ENCODE results near the gene ATF4. TPM values are rescaled to one million over a fixed set of nuclear protein-coding genes. Genes with fewer than 3 reads are reported as not detected.

Gene ATF4
- total and polyA plus RNA-seq, 2 of the 13 experiments (the other 11 are each of a cell fraction or from before 2014, with no cell fraction given), result 486 to 1,297 TPM

GRCh38 chr22:39472570-39473556, 47.5 kb upstream of the ATF4 start:
- no peak for FAIRE-seq
- BruUV-seq (replicated peaks), result no TSS peak
- CTCF ChIA-PET (ENCODE audit: low intra/inter-chr PET ratio, low total read pairs), result no interaction called here
- WGBS (ENCODE audit: low lambda C conversion rate), result 25% methylated on average over 11 of the region's 19 CpGs
- no peaks in the 10 kb centered on the region for H3K9me3 ChIP-seq (ENCODE audit: low read length)
- H3K4me1 ChIP-seq (ENCODE audit: insufficient read depth, low read length), result peaks cover 71% of the 10 kb centered on the region
- H3K4me3 ChIP-seq (replicated peaks in 1 of 3; ENCODE audit: insufficient read depth in 1 of 3, low read depth in 2 of 3, low read length in 3 of 3), result peak overlapping the region in 1 of 3 experiments; percentile 22; a peak in 1 of 6 replicates
- TF ChIP-seq ZNF263 (CRISPR knock-in tag; IDR thresholded peaks at IDR 0.05) (0 out of 2 replicates have a peak, but pooled peaks have one; percentile 16), CHD4 (IDR thresholded peaks at IDR 0.05; ENCODE audit: borderline replicate concordance, low read length) (no peak)
- H3K27me3 ChIP-seq (ENCODE audit: control insufficient read depth in 1 of 2, insufficient read depth in 2 of 2, low read length in 2 of 2), result peaks cover 1 to 21% of the 10 kb centered on the region in 2 experiments; a peak in 3 of 5 replicates
- intact Hi-C loops (cut with micrococcal nuclease; ENCODE audit: unreplicated experiment), result no loop called here
- no peak for ATAC-seq
- no peaks in the 10 kb centered on the region for H3K36me3 ChIP-seq (replicated peaks in 1 of 2; ENCODE audit: control insufficient read depth in 1 of 2, insufficient read depth in 2 of 2, low read length in 2 of 2)
- POLR2A ChIA-PET, result interaction anchor here (0.8 to 1.7 kb wide), 4 partner anchors 21 to 571 kb away, joined by 3 to 6 read pairs (median 4); partner anchors contain the start of gene MIEF1
- H3K4me2 ChIP-seq (ENCODE audit: low read depth, low read length), result peak overlapping the region; percentile 91
- no peak overlapping the region for H3K9ac ChIP-seq (ENCODE audit: insufficient read depth, low read depth, low read length)
- H4K20me1 ChIP-seq (ENCODE audit: insufficient read depth, low read length), result no peaks in the 10 kb centered on the region
- in situ Hi-C loops (cut with HindIII; ENCODE audit: extremely low pct_ligation_motif_present, low pct_unique_long_range_greater_than_20kb), result no loop called here
- H2AFZ ChIP-seq (ENCODE audit: low read length), result no peak overlapping the region
- H3K27ac ChIP-seq (ENCODE audit: extremely low read length, insufficient read depth, low read length), result no peak overlapping the region
- no peaks in the 10 kb centered on the region for H3K79me2 ChIP-seq (ENCODE audit: insufficient read depth, low read length)
- no peak for DNase-seq (ENCODE audit: low spot score)

- Histone ChIP-seq H3K36me3 (replicated peaks in 1 of 2; ENCODE audit: control insufficient read depth in 1 of 2, insufficient read depth in 2 of 2, low read length in 2 of 2) (no peaks in the 10 kb centered on the region), H3K9me3 (ENCODE audit: low read length) (no peaks in the 10 kb centered on the region), H3K79me2 (ENCODE audit: insufficient read depth, low read length) (no peaks in the 10 kb centered on the region), H4K20me1 (ENCODE audit: insufficient read depth, low read length) (no peaks in the 10 kb centered on the region), H3K27ac (ENCODE audit: extremely low read length, insufficient read depth, low read length) (no peak overlapping the region), H3K4me1 (ENCODE audit: insufficient read depth, low read length) (peaks cover 68% of the 10 kb centered on the region), H3K4me3 (replicated peaks in 1 of 3; ENCODE audit: insufficient read depth in 1 of 3, low read depth in 2 of 3, low read length in 3 of 3) (no peak overlapping the region), H3K9ac (ENCODE audit: insufficient read depth, low read depth, low read length) (no peak overlapping the region), H2AFZ (ENCODE audit: low read length) (no peak overlapping the region), H3K4me2 (ENCODE audit: low read depth, low read length) (peak overlapping the region; percentile 32; the same call in 1 of the 2 replicates), H3K27me3 (ENCODE audit: control insufficient read depth in 1 of 2, insufficient read depth in 2 of 2, low read length in 2 of 2) (peaks cover 1 to 12% of the 10 kb centered on the region in 2 experiments; a peak in 3 of 5 replicates)
- TF ChIP-seq ZNF777 (CRISPR knock-in tag; IDR thresholded peaks at IDR 0.05) (no peak), GTF2F1 (IDR thresholded peaks at IDR 0.05; ENCODE audit: low read length) (no peak), SATB2 (CRISPR knock-in tag; IDR thresholded peaks at IDR 0.05) (no peak), KLF13 (CRISPR knock-in tag; IDR thresholded peaks at IDR 0.05) (no peak), GLMP (CRISPR knock-in tag; IDR thresholded peaks at IDR 0.05; ENCODE audit: borderline replicate concordance) (no peak), ZNF558 (CRISPR knock-in tag; IDR thresholded peaks at IDR 0.05; ENCODE audit: borderline replicate concordance) (no peak), HNRNPL (IDR thresholded peaks at IDR 0.05; ENCODE audit: low read depth, low read length) (0 out of 2 replicates have a peak, but pooled peaks have one; percentile 57)
- CTCF ChIA-PET (ENCODE audit: low intra/inter-chr PET ratio, low total read pairs), result no interaction called here
- 0% methylated on average over 3 of the region's 5 CpGs for WGBS (ENCODE audit: low lambda C conversion rate)
- no peak for DNase-seq (ENCODE audit: low spot score)
- no peak for ATAC-seq
- no TSS peak for BruUV-seq (replicated peaks)
- POLR2A ChIA-PET, result interaction anchor here (1.4 to 1.7 kb wide), 2 partner anchors 46 to 570 kb away, joined by 4 to 6 read pairs; no protein-coding TSS in a partner anchor
- intact Hi-C loops (cut with micrococcal nuclease; ENCODE audit: unreplicated experiment), result no loop called here
- in situ Hi-C loops (cut with HindIII; ENCODE audit: extremely low pct_ligation_motif_present, low pct_unique_long_range_greater_than_20kb), result no loop called here
- no peak for FAIRE-seq
These were observed 46.5 kb upstream of the ATF4 start for GRCh38 chr22:39473851-39474250.

Measured in HepG2 (cell line).